AG09319 (cell line): ENCODE data around the gene DLGAP1.

Experiments
- DNase-seq: peaks from one replicate; pipeline ENCODE4 v3.0.0-alpha.2; 2010; ENCODE audit warnings: low read depth; ENCODE audit errors: extremely low read depth
- CTCF ChIP-seq: IDR thresholded peaks from 2 replicates; pipeline ENCODE4 v1.5.1; 2011; ENCODE audit warnings: low read depth, mild to moderate bottlenecking, inconsistent platforms, low read length, moderate library complexity

Gene DLGAP1

GRCh38 chr18:3871687-3872086 lies 583.4 kb downstream of the DLGAP1 start:
- TF ChIP-seq CTCF, result no peak
- no peak for DNase-seq

GRCh38 chr18:3870914-3871313 lies 584.2 kb downstream of the DLGAP1 start:
- no peak for DNase-seq

GRCh38 chr18:3869848-3870247 lies 585.3 kb downstream of the DLGAP1 start:
- TF ChIP-seq CTCF, result peak; percentile 44
- peak; percentile 12 for DNase-seq

More at GRCh38 chr18:3870914-3871313, 584.2 kb downstream of the DLGAP1 start:
- TF ChIP-seq CTCF, result no peak

- TF ChIP-seq CTCF, result no peak
- DNase-seq, result no peak
These were observed 587.2 kb downstream of the DLGAP1 start for GRCh38 chr18:3867864-3868311.

- TF ChIP-seq CTCF, result no peak
- DNase-seq, result no peak
These were observed 587.9 kb downstream of the DLGAP1 start for GRCh38 chr18:3867236-3867635.

GRCh38 chr18:3864669-3865298 lies 590.3 kb downstream of the DLGAP1 start:
- TF ChIP-seq CTCF, result no peak

GRCh38 chr18:3863593-3863992 lies 591.5 kb downstream of the DLGAP1 start:
- DNase-seq, result no peak
- TF ChIP-seq CTCF, result no peak

More at GRCh38 chr18:3864669-3865298, 590.3 kb downstream of the DLGAP1 start:
- no peak for DNase-seq
